Hepatic stellate cell (primary cell): ENCODE measurements around the gene PIEZO1.
A peak's percentile ranks its signal among the peaks of the same experiment; 100 is the strongest.

Source experiments
- DNase-seq: peaks from one replicate; pipeline ENCODE4 v3.0.0; 2011; ENCODE audit warnings: low spot score

PIEZO1 gene

DNA sequence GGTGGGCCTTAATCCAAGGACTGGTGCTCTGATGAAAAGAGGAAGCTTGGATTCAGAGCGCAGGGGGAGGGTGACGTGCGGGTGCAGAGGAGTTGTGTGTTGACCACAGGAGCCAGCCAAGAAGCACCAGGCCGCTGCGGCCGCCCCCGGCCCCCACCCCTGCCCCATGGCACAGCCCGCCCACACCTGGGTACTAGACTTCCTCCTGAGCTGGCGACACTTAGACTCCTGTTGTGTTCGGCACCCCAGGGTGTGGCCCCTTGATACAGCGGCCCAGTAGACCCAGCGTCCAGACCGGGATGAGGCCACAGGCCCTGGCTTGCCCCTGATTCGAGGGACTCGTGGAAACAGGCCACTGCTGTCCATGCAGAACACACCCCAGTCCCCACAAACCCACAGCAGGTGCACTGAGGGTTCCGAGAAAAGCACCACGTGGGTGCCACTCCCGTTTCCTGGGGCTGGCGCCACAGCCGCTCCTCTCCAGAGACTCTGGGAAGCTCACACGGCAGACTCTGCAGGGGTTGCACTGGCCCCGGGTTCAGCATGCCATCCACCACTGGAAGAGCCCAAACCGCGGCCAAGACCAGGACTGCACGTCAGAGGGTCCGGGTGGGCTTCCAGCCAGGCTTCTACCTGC, 93.0 kb downstream of the PIEZO1 start:
- no peak for DNase-seq

DNA sequence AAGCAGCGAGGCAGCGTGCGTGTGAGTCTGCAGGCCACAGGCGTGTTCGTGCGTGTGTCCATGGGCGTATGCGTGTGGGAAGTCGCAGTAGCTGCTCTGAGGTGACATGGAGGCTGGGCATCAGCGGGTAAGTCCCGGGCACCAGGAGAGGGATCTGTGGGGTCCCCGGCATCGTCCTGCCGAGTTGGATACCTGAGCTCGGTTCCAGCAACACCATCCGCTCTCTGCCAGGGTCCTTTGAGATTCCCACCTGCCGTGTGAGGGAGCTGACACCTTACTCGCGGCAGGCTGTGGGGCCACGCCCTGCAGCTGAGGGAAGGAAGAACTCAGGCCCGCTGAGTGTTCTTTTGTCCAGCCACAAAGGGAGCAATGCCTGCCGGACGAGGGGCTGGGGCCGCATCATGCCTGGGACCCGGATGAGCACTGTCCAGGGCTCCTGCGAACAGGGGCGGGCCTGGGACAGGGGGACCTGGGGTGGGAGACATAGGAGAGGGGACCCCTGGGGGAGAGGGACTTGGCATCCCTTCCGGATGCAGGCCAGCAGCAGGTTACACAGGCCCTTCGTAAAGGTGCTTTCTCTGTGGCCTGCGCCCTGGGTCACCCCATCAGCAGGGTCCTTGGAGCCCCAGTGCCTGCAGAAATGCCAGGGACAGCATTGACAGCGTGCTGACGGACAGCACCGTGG, 93.7 kb downstream of the PIEZO1 start:
- DNase-seq, result no peak

DNA sequence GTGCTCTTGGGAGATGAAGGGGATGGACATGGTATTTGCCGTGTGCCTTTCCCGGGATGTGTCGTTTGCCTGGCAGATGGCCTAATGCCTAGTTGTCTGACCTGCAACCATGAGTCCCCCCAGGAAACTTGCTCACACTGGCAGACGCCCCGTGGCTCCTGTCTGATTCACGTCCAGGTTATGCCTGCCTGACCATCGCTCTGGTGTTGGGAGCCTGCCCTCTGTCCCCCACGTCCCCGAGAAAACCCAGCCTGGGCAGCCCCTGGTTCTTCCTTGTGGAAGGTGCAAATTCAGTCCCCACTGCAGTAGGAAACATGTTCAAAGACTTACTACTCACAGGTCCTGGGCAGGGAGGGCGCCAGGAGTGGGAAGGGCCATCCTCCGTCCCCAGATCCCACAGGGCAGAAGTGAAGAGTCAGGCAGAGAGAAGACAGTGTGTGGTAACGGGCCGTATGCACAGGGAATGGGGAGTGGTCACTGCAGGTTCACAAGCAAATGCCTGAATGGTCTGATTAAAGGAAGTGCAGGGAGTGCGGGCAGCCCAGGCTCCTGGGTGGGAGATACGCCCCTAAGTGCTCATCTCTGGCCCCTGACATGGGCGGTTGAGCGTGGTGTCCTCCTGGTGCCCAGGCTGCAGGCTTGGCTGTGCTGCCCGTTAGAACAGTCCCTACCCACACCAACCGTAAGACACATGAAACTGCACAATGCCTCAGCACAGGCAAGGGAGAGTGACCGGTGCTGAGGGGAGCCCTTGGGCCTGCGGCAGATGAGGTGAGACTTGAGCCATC, 94.5 kb downstream of the PIEZO1 start:
- DNase-seq, result no peak

DNA sequence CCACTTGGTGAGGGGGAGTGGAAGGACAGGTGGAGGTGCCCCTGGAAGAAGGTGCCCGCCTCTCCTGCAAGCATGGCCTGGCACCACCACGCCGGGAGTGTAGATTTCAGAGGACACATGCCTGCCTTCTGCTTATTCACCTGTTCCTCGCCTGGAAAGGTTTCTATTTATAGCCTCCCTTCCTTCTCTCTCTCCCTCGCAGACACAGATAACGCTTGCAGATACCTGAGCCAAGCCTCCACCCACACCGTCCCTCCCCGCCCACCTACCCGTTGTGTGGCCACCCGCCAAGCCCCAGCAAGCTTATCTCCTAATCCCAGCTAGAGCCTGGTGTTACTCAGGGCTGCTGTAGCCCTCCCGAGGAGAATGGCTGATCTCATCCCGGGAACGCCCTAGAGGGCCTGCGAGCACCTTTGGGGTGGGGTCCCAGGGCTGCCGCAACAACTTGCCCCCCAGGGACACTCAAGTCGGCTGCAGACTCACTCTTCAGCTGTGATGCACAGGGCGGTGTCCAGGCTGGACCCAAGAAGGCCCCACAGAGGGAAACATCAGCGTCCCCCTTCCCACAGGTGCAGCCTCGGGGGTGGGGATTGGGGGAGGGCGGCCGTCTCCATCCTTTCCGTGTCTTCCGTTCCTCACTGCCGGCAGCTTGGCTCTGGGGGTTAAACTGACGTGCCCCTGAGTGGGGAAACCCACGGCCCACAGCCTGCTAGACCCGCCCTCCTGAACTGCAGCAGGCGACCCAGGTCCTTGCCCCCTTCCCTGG, 96.8 kb downstream of the PIEZO1 start:
- no peak for DNase-seq

DNA sequence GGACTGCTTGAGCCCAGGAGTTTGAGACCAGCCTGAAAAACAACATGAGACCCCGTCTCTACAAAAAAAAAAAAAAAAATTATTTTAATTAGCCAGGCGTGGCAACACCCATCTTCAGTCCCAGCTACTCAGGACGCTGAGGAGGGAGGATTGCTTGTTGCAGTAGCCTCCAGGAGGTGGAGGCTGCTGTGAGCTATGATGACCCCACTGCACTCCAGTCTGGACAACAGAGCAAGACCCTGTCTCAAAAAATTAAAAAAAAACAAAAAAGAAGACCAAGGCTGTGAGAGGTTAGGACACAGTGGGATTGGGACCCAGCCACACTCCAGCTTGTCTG, 97.4 kb downstream of the PIEZO1 start:
- DNase-seq, result no peak

- no peak for DNase-seq
Measured at GRCh38 chr16:88687254-88687576, 97.8 kb downstream of the PIEZO1 start.

- DNase-seq, result peak; percentile 73
Measured at GRCh38 chr16:88686439-88687253, 98.4 kb downstream of the PIEZO1 start, which contains the start of gene SNAI3. Gene SNAI3, minus strand, starts transcription at chr16:88686507. Its CDS starts 101 bp downstream, at chr16:88686406.

- DNase-seq, result no peak
Measured at GRCh38 chr16:88686062-88686438, 99.0 kb downstream of the PIEZO1 start.

DNA sequence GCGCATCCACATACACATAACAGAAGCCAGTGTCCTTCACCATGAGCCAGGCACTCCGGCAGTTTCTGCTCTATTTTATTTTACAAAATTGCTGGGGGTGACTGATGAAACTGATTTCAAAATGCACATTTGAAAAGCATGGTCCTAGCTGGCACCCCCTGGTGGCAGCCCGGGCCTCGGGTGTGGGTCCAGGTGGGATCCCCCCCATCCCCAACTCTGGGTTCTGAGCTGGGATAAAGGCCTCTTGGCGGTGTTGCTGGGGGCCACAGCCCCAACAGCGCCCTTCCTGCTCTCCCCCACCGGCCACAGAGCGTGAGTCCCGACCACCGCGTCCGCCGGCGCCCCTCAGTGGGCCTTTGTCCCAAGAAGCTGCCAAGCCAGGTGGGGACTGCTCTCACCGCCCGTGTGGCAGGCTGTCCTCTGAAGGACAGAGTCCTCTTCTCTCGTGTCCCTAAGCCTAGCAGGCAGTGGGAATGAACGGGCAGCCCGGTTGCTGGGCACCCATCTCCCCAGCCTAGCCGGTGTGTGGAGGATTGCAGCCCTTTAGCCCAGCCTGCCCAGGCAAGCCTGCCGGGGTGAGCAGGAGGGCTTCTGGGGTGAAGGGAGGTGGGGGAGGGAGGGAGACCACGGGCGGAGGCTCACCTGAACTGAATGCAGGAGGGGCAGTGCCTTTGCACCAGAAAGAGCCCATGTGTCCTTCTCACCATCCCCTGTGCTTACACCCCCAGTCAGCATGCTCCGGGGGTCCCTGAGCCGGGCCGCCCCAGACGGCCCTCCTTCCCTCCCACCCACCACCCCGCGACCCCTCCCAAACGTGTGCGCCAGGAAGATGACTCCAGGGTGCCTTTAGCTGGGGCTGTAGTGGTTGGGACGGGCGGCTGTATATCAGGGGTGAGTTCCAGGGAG, 99.6 kb downstream of the PIEZO1 start:
- DNase-seq, result peak; percentile 89

DNA sequence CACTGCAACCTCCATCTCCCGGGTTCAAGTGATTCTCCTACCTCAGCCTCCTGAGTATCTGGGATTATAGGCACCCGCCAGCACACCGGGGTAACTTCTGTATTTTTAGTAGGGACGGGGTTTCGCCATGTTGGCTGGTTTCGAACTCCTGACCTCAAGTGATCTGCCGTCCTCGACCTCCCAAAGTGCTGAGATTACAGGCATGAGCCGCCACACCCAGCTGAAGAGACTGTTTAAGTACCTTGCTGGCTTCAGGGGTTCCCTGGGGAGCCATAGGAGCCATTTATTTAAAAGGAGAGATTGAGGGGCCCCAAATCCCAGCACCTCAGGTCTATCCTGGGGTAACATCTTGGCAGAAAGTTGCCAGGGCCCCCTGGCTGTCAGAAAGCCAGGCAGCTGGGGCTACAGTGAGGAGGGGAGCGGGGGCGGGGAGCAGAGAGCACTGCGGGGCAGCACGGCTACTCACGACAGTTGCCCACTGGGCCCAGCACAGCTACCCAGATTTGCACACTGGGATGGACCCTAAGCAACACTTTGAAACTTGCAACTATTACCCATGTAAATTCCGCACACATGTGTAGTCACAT, 100.4 kb downstream of the PIEZO1 start:
- no peak for DNase-seq

DNA sequence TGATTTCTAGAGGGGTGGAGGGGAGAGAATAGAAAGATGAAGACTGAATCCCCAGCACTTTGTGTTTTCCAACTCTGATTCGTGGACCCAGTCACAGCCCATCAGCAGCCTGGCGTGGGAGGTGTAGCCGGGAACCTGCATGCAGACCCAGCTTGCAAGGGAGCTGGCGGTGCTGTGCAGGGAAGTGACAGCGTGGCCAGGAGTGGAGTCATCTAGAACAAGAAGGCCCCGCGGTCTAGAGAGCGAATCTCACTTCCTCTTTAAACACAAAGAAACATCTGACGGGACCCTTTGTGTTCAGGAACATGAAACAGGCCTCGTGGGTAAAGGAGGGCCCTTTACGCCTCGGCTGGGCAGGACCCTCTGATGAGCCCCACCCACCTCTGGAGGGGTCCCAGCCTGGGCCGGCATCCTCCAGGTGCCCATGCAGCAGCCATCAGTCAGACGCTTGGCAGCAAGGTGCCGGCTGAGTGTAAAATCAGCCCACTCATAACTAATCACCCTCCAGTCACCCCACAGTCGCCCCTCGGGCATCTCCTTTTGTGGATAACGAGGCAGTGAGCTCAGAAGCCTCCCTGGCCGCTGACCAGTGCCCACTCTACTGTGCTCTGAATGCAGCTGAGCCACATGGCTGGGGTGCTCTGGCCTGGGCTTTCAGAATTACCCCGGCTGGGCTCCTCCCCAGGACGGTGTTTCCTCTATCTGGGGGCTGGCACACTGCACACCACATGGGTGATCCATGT, 103.1 kb downstream of the PIEZO1 start:
- DNase-seq, result no peak

DNA sequence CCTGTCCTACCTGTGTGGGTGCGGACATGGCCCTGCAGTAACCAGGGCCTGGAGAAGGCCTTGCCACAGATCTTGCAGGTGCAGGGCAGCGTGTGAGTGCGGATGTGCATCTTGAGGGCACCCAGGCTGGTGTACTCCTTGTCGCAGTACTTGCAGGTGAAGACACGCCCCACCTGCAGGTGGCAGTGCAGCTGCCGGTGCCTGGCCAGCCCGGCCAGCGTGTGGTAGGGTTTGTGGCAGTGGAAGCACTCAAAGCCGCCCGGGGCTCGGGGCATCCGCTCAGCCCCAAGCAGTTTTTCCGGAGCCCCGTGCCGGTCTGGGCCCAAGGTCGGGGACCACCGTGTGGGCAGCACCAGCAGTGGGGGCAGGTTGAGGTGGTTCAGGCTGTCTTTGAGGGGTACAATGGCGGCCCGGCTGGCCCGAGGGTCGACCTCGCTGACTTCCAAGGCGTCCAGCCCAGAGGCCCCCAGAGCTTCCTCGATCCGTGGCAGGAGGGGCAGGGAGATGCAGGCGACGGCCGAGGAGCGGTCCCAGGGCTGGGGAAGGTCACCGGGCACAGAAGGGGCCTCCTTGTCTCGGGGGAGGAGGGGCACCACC, 103.8 kb downstream of the PIEZO1 start:
- DNase-seq, result no peak

- DNase-seq, result no peak
Measured at GRCh38 chr16:88680554-88681083, 104.4 kb downstream of the PIEZO1 start.

- no peak for DNase-seq
Measured at GRCh38 chr16:88678224-88678979, 106.6 kb downstream of the PIEZO1 start.

GRCh38 chr16:88677721-88678120, 107.3 kb downstream of the PIEZO1 start:
- DNase-seq, result no peak

DNA sequence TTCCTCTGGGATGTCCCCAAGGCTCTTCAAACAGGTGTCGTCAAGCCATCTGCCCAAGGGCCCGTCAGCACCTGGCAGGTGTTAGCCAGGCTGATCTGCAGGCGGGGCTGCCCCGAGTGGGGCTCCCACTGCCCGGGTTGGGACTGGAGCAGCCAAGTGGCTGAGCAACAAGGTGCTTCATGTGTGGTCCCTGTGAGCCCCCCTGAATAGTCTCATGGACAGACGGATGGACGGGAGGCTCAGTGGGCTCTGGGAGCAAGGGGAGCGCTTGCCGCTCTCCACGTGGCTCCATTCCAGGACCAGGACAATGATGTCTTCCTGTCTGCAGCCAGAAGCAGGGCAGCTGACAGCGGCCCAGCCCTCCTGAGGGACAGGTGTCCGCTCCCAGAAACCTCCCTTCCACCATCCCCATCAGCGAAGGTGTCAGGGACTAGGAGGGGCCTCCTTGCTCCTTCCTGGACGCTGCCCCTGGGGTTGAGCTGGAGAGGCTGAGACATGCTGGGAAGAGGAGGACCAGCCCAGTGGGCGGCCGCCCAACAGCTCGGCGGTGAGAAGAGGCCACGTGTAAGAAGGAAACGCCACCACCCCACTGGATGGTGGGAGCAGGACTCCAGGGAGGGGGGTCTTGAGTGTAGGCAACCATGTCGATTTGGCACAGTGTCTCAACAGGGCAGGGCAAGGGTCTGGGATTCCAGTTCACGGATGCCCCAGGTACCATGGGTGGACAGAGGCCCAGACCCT, 108.3 kb downstream of the PIEZO1 start:
- no peak for DNase-seq

- DNase-seq, result no peak
Measured at GRCh38 chr16:88673716-88674379, 111.2 kb downstream of the PIEZO1 start.
